A204.1 (cell line): Measurements from ENCODE around the gene GKN1.

Experiments
- FAIRE-seq: peaks from 2 replicates; lab custom pipeline; 2012; peaks lifted over from hg19 to GRCh38; lab: Jason Lieb, UNC

The GKN1 gene

GRCh38 chr2:68961380-68961779 is 13.1 kb upstream of the GKN1 start:
- FAIRE-seq = no peak

- FAIRE-seq = no peak
Measured at GRCh38 chr2:68964282-68964681, 10.2 kb upstream of the GKN1 start.

GRCh38 chr2:68968221-68968620 is 6.2 kb upstream of the GKN1 start:
- FAIRE-seq = no peak

GRCh38 chr2:68969736-68970490 is 4.5 kb upstream of the GKN1 start:
- no peak for FAIRE-seq

GRCh38 chr2:68970566-68971265 is 3.7 kb upstream of the GKN1 start:
- FAIRE-seq = no peak

GRCh38 chr2:68971591-68972231 is 2.7 kb upstream of the GKN1 start:
- FAIRE-seq = no peak

GRCh38 chr2:68974946-68975665 is 670 bp downstream of the GKN1 start:
- no peak for FAIRE-seq

- FAIRE-seq = no peak
Measured at GRCh38 chr2:68975844-68976243, 1.4 kb downstream of the GKN1 start.

- no peak for FAIRE-seq
Measured at GRCh38 chr2:68977453-68977852, 3.0 kb downstream of the GKN1 start.

GRCh38 chr2:68978098-68978497 is 3.7 kb downstream of the GKN1 start:
- FAIRE-seq = no peak

- no peak for FAIRE-seq
Measured at GRCh38 chr2:68980956-68981355, 6.5 kb downstream of the GKN1 start.

- no peak for FAIRE-seq
Measured at GRCh38 chr2:68987021-68987503, 12.6 kb downstream of the GKN1 start.

- no peak for FAIRE-seq
Measured at GRCh38 chr2:68989035-68989434, 14.6 kb downstream of the GKN1 start.

- FAIRE-seq = no peak
Measured at GRCh38 chr2:68992341-68992740, 17.9 kb downstream of the GKN1 start.

- no peak for FAIRE-seq
Measured at GRCh38 chr2:68992933-68993332, 18.5 kb downstream of the GKN1 start.

GRCh38 chr2:68993660-68994059 is 19.2 kb downstream of the GKN1 start:
- FAIRE-seq = no peak

GRCh38 chr2:68994864-68995263 is 20.4 kb downstream of the GKN1 start:
- FAIRE-seq = no peak

GRCh38 chr2:68995916-68996315 is 21.5 kb downstream of the GKN1 start:
- FAIRE-seq = no peak

GRCh38 chr2:68997401-68997800 is 23.0 kb downstream of the GKN1 start:
- no peak for FAIRE-seq

- no peak for FAIRE-seq
Measured at GRCh38 chr2:69001879-69002278, 27.4 kb downstream of the GKN1 start.

GRCh38 chr2:69003731-69004130 is 29.3 kb downstream of the GKN1 start:
- FAIRE-seq = no peak

GRCh38 chr2:69007169-69007568 is 32.7 kb downstream of the GKN1 start:
- no peak for FAIRE-seq

GRCh38 chr2:69007603-69008002 is 33.2 kb downstream of the GKN1 start:
- no peak for FAIRE-seq
